HEK293 (cell line): ENCODE measurements around the gene SLFN5.

Experiments used
- SP2 ChIP-seq: fragments of 450-650 bp; formaldehyde crosslinking; IDR thresholded peaks from 2 replicates; pipeline ENCODE4 v1.5.1; 2016; ENCODE audit warnings: missing biosample characterization, missing genetic modification characterization
- YY1 ChIP-seq: fragments of 450-650 bp; formaldehyde crosslinking; IDR thresholded peaks from 2 replicates; pipeline ENCODE4 v1.5.1; 2018; ENCODE audit warnings: missing biosample characterization, missing genetic modification characterization
- ZBTB7A ChIP-seq: fragments of 450-650 bp; formaldehyde crosslinking; IDR thresholded peaks from 2 replicates; pipeline ENCODE4 v1.5.1; 2016; ENCODE audit warnings: low read depth, missing biosample characterization, missing genetic modification characterization
- ZNF223 ChIP-seq: fragments of 450-650 bp; formaldehyde crosslinking; IDR thresholded peaks from 2 replicates; pipeline ENCODE4 v1.5.1; 2016; ENCODE audit warnings: missing biosample characterization, missing genetic modification characterization
- ZNF571 ChIP-seq: fragments of 450-650 bp; formaldehyde crosslinking; IDR thresholded peaks from 2 replicates; pipeline ENCODE4 v1.5.0; 2017; ENCODE audit warnings: missing biosample characterization, missing genetic modification characterization
- ZNF768 ChIP-seq: fragments of 450-650 bp; formaldehyde crosslinking; IDR thresholded peaks from 2 replicates; pipeline ENCODE4 v1.5.1; 2018; ENCODE audit warnings: missing biosample characterization, mild to moderate bottlenecking, missing genetic modification characterization
- TF ChIP-seq, protein P1 (sequence below): fragments of 450-650 bp; formaldehyde crosslinking; IDR thresholded peaks from 2 replicates; pipeline ENCODE4 v1.5.1; 2016; ENCODE audit warnings: missing biosample characterization, missing genetic modification characterization
- TF ChIP-seq, protein P2 (sequence below): fragments of 450-650 bp; formaldehyde crosslinking; IDR thresholded peaks from 2 replicates; pipeline ENCODE4 v1.5.1; 2016; ENCODE audit warnings: missing biosample characterization, missing genetic modification characterization
- TF ChIP-seq, protein P3 (sequence below): fragments of 450-650 bp; formaldehyde crosslinking; IDR thresholded peaks from 2 replicates; pipeline ENCODE4 v1.5.1; 2016; ENCODE audit warnings: missing biosample characterization, missing genetic modification characterization, low read depth

DNA sequence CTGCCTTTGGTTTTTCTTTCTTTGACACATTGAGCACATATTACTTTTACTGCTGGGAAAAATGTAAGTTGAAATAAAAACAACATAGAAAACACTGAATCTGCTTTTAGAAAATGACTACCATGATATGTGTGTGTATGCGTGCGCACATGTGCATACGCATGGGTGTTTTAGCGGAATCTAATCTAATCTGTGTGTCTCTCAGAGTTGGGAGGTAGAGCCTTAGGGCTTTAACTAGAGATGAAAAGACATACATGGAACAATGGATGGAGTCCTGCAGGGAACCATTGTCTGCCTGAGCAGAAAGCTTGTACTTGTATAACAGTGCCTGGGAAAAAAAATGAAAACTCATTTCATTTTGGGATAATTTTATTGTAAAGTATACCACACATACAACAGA lies 12.4 kb downstream of the SLFN5 start:
- TF ChIP-seq YY1 (tag by site-specific recombination) (no peak), ZNF768 (tag by site-specific recombination) (no peak), ZBTB7A (tag by site-specific recombination) (no peak), ZNF223 (tag by site-specific recombination) (no peak), ZNF571 (no peak), SP2 (tag by site-specific recombination) (no peak)
- TF ChIP-seq, protein P1, sequence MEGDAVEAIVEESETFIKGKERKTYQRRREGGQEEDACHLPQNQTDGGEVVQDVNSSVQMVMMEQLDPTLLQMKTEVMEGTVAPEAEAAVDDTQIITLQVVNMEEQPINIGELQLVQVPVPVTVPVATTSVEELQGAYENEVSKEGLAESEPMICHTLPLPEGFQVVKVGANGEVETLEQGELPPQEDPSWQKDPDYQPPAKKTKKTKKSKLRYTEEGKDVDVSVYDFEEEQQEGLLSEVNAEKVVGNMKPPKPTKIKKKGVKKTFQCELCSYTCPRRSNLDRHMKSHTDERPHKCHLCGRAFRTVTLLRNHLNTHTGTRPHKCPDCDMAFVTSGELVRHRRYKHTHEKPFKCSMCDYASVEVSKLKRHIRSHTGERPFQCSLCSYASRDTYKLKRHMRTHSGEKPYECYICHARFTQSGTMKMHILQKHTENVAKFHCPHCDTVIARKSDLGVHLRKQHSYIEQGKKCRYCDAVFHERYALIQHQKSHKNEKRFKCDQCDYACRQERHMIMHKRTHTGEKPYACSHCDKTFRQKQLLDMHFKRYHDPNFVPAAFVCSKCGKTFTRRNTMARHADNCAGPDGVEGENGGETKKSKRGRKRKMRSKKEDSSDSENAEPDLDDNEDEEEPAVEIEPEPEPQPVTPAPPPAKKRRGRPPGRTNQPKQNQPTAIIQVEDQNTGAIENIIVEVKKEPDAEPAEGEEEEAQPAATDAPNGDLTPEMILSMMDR (tag by site-specific recombination), result no peak
- TF ChIP-seq, protein P2, sequence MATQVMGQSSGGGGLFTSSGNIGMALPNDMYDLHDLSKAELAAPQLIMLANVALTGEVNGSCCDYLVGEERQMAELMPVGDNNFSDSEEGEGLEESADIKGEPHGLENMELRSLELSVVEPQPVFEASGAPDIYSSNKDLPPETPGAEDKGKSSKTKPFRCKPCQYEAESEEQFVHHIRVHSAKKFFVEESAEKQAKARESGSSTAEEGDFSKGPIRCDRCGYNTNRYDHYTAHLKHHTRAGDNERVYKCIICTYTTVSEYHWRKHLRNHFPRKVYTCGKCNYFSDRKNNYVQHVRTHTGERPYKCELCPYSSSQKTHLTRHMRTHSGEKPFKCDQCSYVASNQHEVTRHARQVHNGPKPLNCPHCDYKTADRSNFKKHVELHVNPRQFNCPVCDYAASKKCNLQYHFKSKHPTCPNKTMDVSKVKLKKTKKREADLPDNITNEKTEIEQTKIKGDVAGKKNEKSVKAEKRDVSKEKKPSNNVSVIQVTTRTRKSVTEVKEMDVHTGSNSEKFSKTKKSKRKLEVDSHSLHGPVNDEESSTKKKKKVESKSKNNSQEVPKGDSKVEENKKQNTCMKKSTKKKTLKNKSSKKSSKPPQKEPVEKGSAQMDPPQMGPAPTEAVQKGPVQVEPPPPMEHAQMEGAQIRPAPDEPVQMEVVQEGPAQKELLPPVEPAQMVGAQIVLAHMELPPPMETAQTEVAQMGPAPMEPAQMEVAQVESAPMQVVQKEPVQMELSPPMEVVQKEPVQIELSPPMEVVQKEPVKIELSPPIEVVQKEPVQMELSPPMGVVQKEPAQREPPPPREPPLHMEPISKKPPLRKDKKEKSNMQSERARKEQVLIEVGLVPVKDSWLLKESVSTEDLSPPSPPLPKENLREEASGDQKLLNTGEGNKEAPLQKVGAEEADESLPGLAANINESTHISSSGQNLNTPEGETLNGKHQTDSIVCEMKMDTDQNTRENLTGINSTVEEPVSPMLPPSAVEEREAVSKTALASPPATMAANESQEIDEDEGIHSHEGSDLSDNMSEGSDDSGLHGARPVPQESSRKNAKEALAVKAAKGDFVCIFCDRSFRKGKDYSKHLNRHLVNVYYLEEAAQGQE, result no peak
- TF ChIP-seq, protein P3, sequence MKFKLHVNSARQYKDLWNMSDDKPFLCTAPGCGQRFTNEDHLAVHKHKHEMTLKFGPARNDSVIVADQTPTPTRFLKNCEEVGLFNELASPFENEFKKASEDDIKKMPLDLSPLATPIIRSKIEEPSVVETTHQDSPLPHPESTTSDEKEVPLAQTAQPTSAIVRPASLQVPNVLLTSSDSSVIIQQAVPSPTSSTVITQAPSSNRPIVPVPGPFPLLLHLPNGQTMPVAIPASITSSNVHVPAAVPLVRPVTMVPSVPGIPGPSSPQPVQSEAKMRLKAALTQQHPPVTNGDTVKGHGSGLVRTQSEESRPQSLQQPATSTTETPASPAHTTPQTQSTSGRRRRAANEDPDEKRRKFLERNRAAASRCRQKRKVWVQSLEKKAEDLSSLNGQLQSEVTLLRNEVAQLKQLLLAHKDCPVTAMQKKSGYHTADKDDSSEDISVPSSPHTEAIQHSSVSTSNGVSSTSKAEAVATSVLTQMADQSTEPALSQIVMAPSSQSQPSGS (tag by site-specific recombination), result no peak
